NB4 (cell line): ENCODE data around the gene ALKBH2.

ENCODE experiments used
- MYC ChIP-seq: IDR thresholded peaks from 2 replicates; pipeline ENCODE4 v1.6.1; 2011; ENCODE audit warnings: low read depth, low read length
- POLR2A ChIP-seq: IDR thresholded peaks from 2 replicates; pipeline ENCODE4 v1.6.1; 2011; ENCODE audit warnings: mild to moderate bottlenecking; ENCODE audit not compliant: insufficient read length; ENCODE audit errors: extremely low read depth
- TF ChIP-seq, protein P1 (sequence below): IDR thresholded peaks from one replicate; pipeline ENCODE4 v1.5.1; 2012; ENCODE audit warnings: low read depth, low read length
- TF ChIP-seq, protein P2 (sequence below): IDR thresholded peaks from 2 replicates; pipeline ENCODE4 v1.6.1; 2011; ENCODE audit warnings: low read depth, low read length

DNA sequence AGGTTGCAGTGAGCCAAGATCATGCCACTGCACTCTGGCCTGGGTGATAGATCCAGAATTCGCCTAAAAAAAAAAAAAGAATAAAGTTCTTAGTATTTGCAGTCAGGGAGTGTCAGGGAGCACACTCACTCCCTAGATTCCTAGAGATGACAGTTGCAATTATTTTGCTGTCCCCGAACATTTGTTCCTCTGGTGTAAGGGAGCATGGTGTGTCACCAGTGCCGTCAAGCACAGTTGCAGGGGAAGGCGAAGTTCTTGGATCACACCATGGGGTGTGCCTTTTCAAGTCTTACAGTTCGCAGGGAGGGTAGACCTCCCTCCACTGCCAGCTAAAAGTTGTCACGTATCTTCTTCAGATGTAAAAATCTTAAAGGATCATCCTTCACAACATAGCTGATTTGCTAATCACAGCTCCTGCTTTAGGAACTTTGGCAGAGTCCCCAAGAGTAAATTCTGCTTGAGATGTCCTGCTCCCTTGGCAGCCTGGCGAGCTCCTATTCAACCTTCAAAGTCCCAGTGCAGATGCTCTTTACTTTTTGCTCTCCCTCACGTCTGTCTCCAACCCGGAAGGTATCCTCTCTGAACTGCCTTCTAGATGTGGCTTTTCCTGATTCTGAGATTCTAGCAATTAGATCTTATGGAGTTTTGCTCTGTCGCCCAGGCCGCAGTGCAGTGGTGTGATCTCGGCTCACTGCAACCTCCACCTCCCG, 34.4 kb upstream of the ALKBH2 start:
- TF ChIP-seq, protein P1, sequence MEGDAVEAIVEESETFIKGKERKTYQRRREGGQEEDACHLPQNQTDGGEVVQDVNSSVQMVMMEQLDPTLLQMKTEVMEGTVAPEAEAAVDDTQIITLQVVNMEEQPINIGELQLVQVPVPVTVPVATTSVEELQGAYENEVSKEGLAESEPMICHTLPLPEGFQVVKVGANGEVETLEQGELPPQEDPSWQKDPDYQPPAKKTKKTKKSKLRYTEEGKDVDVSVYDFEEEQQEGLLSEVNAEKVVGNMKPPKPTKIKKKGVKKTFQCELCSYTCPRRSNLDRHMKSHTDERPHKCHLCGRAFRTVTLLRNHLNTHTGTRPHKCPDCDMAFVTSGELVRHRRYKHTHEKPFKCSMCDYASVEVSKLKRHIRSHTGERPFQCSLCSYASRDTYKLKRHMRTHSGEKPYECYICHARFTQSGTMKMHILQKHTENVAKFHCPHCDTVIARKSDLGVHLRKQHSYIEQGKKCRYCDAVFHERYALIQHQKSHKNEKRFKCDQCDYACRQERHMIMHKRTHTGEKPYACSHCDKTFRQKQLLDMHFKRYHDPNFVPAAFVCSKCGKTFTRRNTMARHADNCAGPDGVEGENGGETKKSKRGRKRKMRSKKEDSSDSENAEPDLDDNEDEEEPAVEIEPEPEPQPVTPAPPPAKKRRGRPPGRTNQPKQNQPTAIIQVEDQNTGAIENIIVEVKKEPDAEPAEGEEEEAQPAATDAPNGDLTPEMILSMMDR, result no peak
- no peak for TF ChIP-seq POLR2A
- TF ChIP-seq MYC, result no peak
- TF ChIP-seq, protein P2, sequence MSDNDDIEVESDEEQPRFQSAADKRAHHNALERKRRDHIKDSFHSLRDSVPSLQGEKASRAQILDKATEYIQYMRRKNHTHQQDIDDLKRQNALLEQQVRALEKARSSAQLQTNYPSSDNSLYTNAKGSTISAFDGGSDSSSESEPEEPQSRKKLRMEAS, result no peak
